Esophagus (tissue), 2 donors: ENCODE measurements around the gene SREBF2. TPM values are rescaled to one million over a fixed set of nuclear protein-coding genes. Genes with fewer than 3 reads are reported as not detected.
A peak's percentile ranks its signal among the peaks of the same experiment; 100 is the strongest.

Experiments used
- H3K27ac ChIP-seq, 2 donors: one replicate each; pipeline ENCODE4 v1.5.1; 2013; ENCODE audit warnings: low read depth in 2 of 2, mild to moderate bottlenecking in 2 of 2, inconsistent platforms in 1 of 2, low read length in 1 of 2, moderate library complexity in 1 of 2
- H3K27me3 ChIP-seq, 2 donors: one replicate each; pipeline ENCODE4 v1.6.1; 2013; ENCODE audit warnings: low read length in 2 of 2, control low read depth in 1 of 2, mild to moderate bottlenecking in 1 of 2; ENCODE audit not compliant: insufficient read depth in 2 of 2, control insufficient read depth in 1 of 2
- H3K36me3 ChIP-seq, 2 donors: one replicate each; pipeline ENCODE4 v1.6.1; 2013; ENCODE audit warnings: low read length in 1 of 2; ENCODE audit not compliant: control insufficient read depth in 2 of 2, insufficient read depth in 2 of 2
- H3K4me1 ChIP-seq, 2 donors: one replicate each; pipeline ENCODE4 v1.6.1; 2013; ENCODE audit warnings: low read length in 1 of 2; ENCODE audit not compliant: control insufficient read depth in 2 of 2, insufficient read depth in 2 of 2
- H3K4me3 ChIP-seq, 2 donors: one replicate each; pipeline ENCODE4 v1.5.1; 2013; ENCODE audit warnings: low read length in 2 of 2, mild to moderate bottlenecking in 2 of 2, low read depth in 1 of 2, moderate library complexity in 1 of 2
- H3K9me3 ChIP-seq, 2 donors: one replicate each; pipeline ENCODE4 v1.6.1; 2013; ENCODE audit warnings: mild to moderate bottlenecking in 2 of 2, low read depth in 1 of 2, low read length in 1 of 2, moderate library complexity in 1 of 2; ENCODE audit not compliant: control insufficient read depth in 2 of 2, insufficient read depth in 1 of 2
- WGBS, 2 donors: extraction: QIAGEN DNeasy Blood & Tissue Kit; methylation state at CpG; one replicate each; pipeline ENCODE4 v1.1.7; 2013; 5-methylcytosine and 5-hydroxymethylcytosine counted together
- polyA plus RNA-seq, 2 donors: library from polyadenylated mRNA; stranded (reverse); fragments of 200-250 nt; gene quantifications; one replicate each; pipeline ENCODE4 v1.2.3, GENCODE V29; 2013
- donor health status: healthy with polysubstance abuse.
- donor health status: Bipolar disorder and iron deficiency.

Gene SREBF2
- polyA plus RNA-seq, 2 donors: 66.4 to 76.4 TPM

DNA sequence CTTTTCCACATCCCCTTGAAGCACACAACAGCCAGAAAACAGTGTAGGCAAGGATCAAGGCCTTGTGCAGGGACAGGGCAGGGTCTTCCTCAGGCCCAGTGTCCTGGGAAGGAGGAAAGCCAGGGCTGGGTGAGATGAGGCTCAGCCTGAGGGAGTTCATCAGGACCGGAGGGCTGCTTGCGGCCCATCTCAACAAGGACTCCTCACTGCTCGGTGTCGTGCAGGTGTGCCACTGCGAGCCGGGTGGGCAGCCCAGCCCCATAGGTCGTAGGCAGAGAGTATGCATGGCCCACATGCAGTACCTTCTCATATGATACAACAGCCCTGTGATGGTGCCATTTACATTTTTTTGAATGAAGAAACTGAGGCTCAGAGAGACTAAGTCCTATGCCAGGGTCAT is 69.1 kb downstream of the SREBF2 start:
- WGBS, 2 donors: 91 to 95% methylated on average over 7 of the region's 7 CpGs
- H3K27ac ChIP-seq: no peak overlapping the region
- H3K36me3 ChIP-seq: peaks cover 48 to 80% of the 10 kb centered on the region in 2 donors

DNA sequence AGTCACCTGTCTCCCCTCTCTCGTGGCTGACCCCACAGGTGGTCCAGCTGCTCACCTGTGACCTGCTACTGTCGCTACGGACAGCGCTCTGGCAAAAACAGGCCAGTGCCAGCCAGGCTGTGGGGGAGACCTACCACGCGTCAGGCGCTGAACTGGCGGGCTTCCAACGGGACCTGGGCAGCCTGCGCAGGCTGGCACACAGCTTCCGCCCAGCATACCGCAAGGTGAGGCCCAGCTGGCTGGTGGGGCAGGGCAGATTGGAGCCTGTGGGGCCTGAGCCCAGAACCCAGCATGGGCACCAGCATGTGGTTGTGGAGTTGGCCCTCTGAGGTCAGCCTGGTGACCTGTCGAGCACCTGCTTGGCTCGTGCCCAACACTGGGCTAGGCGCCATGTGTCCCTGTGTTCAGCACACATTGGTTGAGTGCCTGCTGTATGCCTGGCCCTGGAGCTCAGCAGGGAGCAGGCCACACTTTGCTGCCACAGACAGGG is 70.1 kb downstream of the SREBF2 start:
- H3K9me3 ChIP-seq: no peaks in the 10 kb centered on the region
- H3K4me1 ChIP-seq: peaks cover 0 to 3% of the 10 kb centered on the region in 2 donors
- H3K36me3 ChIP-seq: peaks cover 42 to 83% of the 10 kb centered on the region in 2 donors
- no peak overlapping the region for H3K27ac ChIP-seq
- 79 to 83% methylated on average over 15 of the region's 15 CpGs for WGBS, 2 donors
- H3K27me3 ChIP-seq: no peaks in the 10 kb centered on the region
- no peak overlapping the region for H3K4me3 ChIP-seq

More for the DNA sequence above, 69.1 kb downstream of the SREBF2 start:
- H3K27me3 ChIP-seq: no peaks in the 10 kb centered on the region
- no peak overlapping the region for H3K4me3 ChIP-seq
- H3K4me1 ChIP-seq: no peaks in the 10 kb centered on the region
- no peaks in the 10 kb centered on the region for H3K9me3 ChIP-seq

DNA sequence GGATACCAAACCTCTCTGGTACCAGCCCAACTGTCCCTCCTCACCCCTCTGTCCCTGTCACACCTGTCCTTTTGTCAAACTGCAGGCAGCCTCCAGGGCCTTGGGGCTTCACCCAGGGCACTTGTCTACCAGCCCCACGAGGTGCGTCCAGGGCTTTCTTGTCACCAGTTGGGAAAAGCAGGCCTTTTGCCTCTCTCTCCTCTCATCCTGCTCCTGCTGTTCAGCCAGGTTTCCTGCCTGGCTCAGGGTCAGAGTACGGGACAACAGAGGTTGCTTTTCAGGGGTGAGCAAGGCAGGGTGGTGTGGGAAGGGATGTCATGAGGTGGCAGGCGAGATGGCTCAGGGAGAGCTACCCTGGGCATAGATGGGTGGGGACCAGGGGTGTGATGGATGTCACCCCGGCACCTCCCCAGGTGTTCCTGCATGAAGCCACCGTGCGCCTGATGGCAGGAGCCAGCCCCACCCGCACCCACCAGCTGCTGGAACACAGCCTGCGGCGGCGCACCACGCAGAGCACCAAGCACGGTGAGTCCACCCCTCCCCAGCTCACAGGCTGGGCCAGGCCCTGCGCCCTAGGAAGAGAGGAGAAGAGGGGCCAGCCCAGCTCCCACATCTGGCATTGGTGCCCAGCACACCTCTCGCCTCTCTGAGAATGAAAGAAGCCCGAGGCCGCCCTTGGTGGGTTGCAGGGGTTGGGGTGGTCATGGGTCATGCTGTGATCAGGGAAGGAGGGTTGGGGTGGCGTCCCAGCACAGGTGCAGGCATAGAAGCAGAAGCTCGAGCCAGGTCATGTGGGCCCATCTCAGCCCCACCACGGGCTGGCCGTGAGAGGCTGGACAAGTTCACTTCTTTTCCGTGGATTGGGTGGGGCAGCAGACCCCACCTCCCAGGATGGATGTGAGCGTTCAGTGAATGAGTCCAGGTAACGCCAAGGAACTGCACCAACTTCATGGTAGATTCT is 71.8 kb downstream of the SREBF2 start:
- Histone ChIP-seq H3K9me3 (no peaks in the 10 kb centered on the region), H3K27me3 (peaks cover 0 to 1% of the 10 kb centered on the region in 2 donors), H3K36me3 (peaks cover 30 to 70% of the 10 kb centered on the region in 2 donors), H3K27ac (no peak overlapping the region), H3K4me1 (peaks cover under 1 to 3% of the 10 kb centered on the region in 2 donors), H3K4me3 (no peak overlapping the region)
- 88 to 94% methylated on average over 24 of the region's 24 CpGs for WGBS, 2 donors

DNA sequence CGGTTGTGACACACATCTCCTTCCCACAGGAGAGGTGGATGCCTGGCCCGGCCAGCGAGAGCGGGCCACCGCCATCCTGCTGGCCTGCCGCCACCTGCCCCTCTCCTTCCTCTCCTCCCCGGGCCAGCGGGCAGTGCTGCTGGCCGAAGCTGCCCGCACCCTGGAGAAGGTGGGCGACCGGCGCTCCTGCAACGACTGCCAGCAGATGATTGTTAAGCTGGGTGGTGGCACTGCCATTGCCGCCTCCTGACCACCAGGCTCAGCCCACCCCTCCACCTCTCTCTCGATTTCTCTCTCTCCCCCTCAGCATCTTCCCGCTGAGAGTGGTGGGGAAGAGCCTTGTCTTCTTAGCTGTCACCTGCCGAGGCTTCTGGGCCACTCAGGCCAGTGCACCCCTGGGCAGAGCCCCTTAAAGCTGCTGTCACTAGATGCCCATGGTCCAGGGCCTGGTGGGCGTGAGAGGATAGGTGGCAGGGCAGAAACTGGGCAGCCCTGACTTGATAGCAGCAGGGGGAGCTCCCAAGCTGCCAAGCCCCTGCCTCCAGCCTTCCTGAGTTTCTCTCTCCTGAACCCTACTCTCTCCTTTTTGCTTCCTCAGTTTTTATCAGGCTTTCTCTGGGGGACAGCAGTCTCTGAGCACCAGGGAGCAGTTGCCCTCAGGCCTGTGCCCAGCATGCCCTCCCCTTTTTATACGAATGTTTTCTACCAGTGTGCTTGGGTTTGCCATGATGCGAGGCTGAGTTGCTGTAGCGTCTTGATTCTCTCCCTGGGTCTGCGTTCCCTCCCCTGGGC is 72.7 kb downstream of the SREBF2 start:
- Histone ChIP-seq H3K9me3 (no peaks in the 10 kb centered on the region), H3K27me3 (peaks cover 0 to 5% of the 10 kb centered on the region in 2 donors), H3K27ac (no peak overlapping the region), H3K36me3 (peaks cover 21 to 61% of the 10 kb centered on the region in 2 donors), H3K4me1 (peaks cover 5 to 7% of the 10 kb centered on the region in 2 donors), H3K4me3 (no peak overlapping the region)
- WGBS, 2 donors: 91 to 94% methylated on average over 23 of the region's 23 CpGs

DNA sequence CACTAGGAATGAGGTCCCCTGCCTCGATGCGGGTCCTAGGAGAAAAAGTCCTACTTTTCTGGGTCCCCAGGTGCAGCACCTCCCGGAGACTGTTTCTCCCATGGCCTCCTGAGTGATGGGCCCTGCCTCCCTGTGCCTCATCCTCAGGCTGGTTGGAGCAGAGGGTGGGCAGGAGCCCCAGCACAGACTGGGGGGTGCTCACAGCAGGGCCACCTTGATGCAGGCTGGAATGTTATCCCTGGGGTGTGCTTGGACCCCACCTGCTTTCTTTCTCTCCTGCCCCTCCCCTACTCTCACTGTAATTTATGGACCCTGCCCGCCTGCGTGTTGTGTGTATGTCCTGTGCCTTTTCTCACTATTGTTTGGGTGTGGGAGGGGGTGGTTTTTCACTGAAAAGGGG is 73.9 kb downstream of the SREBF2 start:
- H3K4me1 ChIP-seq: peaks cover 7 to 8% of the 10 kb centered on the region in 2 donors
- no peak overlapping the region for H3K27ac ChIP-seq
- H3K36me3 ChIP-seq: peaks cover 15 to 52% of the 10 kb centered on the region in 2 donors
- WGBS, 2 donors: 88% methylated on average over 5 of the region's 5 CpGs
- H3K4me3 ChIP-seq: no peak overlapping the region
- H3K9me3 ChIP-seq: no peaks in the 10 kb centered on the region
- peaks cover 0 to 12% of the 10 kb centered on the region in 2 donors for H3K27me3 ChIP-seq

DNA sequence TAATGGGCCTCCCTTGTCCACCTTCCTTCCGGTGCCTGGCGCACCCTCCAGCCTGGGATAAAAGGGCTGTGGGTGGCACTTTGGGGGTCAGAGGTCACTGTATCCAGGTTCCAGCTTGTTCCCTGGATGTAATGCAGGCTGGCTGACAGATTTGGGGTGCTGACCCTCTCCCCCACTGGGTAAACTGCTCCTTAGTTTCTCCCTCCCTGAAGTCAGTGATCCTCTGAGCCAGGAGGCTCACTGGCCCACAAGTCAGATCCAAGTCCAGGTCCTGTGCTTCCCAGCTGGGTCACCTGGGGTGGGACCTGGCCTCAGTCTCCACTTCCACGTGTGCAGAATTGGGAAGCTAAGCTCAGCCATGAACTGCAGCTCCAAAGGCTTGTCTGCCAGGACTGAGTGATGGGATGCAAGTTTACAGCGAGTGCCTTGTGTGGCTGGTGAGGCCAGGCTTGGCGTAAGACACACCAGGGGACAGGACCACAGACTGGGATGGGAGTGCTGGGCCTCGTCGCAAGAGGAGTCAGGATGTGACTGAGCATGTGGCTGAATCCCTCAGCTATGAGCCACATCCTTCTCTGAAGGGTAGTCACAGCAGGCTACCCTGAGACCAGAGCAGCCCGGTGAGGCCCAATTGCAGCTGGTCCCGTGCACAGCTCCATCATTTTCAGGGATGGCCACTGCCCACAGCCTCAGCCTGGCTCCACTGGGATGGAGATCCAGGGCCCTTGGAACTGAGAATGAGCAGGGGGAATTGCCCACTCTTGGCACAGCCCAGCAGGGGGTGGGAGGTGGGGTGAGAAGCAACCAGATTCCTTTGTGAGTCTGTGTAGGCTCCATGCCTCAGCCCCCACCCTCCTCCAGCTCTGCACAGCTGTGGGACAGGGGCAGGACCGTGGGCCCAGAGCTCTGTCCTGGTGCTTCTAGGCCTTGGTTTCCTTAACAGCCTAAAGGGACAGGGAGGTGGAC is 74.8 kb downstream of the SREBF2 start:
- peaks cover 14 to 43% of the 10 kb centered on the region in 2 donors for H3K36me3 ChIP-seq
- 81 to 82% methylated on average over 9 to 10 of the region's 10 CpGs for WGBS, 2 donors
- H3K4me1 ChIP-seq: peaks cover 7 to 8% of the 10 kb centered on the region in 2 donors
- no peak overlapping the region for H3K4me3 ChIP-seq
- peak overlapping the region in 1 of 2 donors; percentile 8 for H3K27ac ChIP-seq
- H3K9me3 ChIP-seq: no peaks in the 10 kb centered on the region
- H3K27me3 ChIP-seq: peaks cover 0 to 16% of the 10 kb centered on the region in 2 donors

DNA sequence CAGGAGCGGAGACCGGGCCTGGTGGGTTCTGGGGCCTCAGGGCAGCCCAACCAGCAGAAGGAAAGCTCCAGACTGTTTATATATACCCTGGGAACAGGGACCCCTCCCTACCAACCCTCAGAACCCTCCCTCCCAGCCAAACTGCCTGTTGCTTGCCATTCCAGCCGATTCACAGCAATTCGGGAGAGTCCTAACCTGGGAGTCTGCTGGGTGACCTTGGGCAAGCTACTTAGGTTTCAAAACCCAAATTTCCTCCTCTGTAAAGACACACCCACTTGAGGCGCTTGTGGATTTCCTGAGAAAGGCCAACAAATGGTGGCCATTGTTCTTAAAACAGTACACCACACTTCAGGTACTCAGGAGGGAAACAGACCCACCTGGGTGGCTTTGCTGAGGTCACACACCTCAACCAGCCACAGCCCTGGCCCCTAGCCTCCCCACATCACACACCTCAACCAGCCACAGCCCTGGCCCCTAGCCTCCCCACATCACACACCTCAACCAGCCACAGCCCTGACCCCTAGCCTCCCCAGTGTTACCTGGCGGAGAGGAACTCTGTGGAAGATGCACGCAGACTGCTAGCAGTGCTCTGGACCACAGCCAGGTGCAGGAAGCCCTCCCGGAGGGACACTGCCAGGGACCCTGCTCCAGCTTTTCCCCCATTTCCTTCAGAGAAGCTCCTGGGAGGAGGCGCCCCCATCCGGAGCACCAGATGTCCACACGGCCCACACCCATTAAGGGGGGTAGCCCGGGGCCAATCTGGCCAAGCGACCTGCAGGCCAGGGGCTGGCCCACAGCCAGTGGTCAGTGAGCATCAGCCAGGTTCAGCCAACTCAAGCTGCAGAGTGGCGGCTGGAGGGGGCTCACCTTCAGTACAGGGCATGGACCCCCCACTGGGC is 75.8 kb downstream of the SREBF2 start:
- Histone ChIP-seq H3K4me3 (no peak overlapping the region), H3K4me1 (peaks cover 7 to 8% of the 10 kb centered on the region in 2 donors), H3K9me3 (no peaks in the 10 kb centered on the region), H3K27me3 (peaks cover 5 to 16% of the 10 kb centered on the region in 2 donors), H3K36me3 (peaks cover 13 to 35% of the 10 kb centered on the region in 2 donors), H3K27ac (no peak overlapping the region)
- WGBS, 2 donors: 63 to 66% methylated on average over 14 of the region's 14 CpGs
